Measurements from ENCODE around the gene HOXD1.

Gene HOXD1

GRCh38 chr2:176140513-176141317, 47.8 kb upstream of the HOXD1 start:
- no peak overlapping the region for H3K27ac ChIP-seq (ENCODE audit: low read depth, low read length)
- no peak overlapping the region for H3K4me3 ChIP-seq (ENCODE audit: insufficient read depth, low read length, poor library complexity, severe bottlenecking)
- H3K79me2 ChIP-seq (ENCODE audit: insufficient read depth, low read length) = no peaks in the 10 kb centered on the region
- no peaks in the 10 kb centered on the region for H3K9me2 ChIP-seq (replicated peaks; ENCODE audit: insufficient read depth, low read length)
- H3K4me2 ChIP-seq (ENCODE audit: low read depth, low read length, poor library complexity, severe bottlenecking) = no peak overlapping the region
- H3K9ac ChIP-seq (ENCODE audit: low read length) = no peak overlapping the region
- H3K9me3 ChIP-seq (ENCODE audit: insufficient read depth, low read length) = no peaks in the 10 kb centered on the region
- no peaks in the 10 kb centered on the region for H3K36me3 ChIP-seq (ENCODE audit: low read length)
- no peaks in the 10 kb centered on the region for H4K20me1 ChIP-seq (ENCODE audit: low read depth, low read length)
- no peak overlapping the region for H2AFZ ChIP-seq (ENCODE audit: low read depth, low read length, severe bottlenecking)
- H3F3A ChIP-seq (ENCODE audit: insufficient read depth) = no peaks in the 10 kb centered on the region
- peak; percentile 39 for TF ChIP-seq CTCF (IDR thresholded peaks at IDR 0.05; ENCODE audit: insufficient read depth, low read length, poor library complexity, severe bottlenecking)
- TF ChIP-seq EZH2phosphoT487 (conservative IDR thresholded peaks at IDR 0.05; ENCODE audit: low read length) = no peak
- H3K27me3 ChIP-seq (ENCODE audit: low read length) = no peaks in the 10 kb centered on the region

- no peaks in the 10 kb centered on the region for H3K36me3 ChIP-seq (ENCODE audit: low read length)
- H3K4me3 ChIP-seq (ENCODE audit: insufficient read depth, low read length, poor library complexity, severe bottlenecking) = no peak overlapping the region
- H3K27me3 ChIP-seq (ENCODE audit: low read length) = no peaks in the 10 kb centered on the region
- no peaks in the 10 kb centered on the region for H3F3A ChIP-seq (ENCODE audit: insufficient read depth)
- H3K9ac ChIP-seq (ENCODE audit: low read length) = no peak overlapping the region
- H3K9me3 ChIP-seq (ENCODE audit: insufficient read depth, low read length) = no peaks in the 10 kb centered on the region
- no peaks in the 10 kb centered on the region for H3K79me2 ChIP-seq (ENCODE audit: insufficient read depth, low read length)
- no peak overlapping the region for H3K27ac ChIP-seq (ENCODE audit: low read depth, low read length)
- no peak overlapping the region for H2AFZ ChIP-seq (ENCODE audit: low read depth, low read length, severe bottlenecking)
- no peaks in the 10 kb centered on the region for H3K9me2 ChIP-seq (replicated peaks; ENCODE audit: insufficient read depth, low read length)
- TF ChIP-seq EZH2phosphoT487 (conservative IDR thresholded peaks at IDR 0.05; ENCODE audit: low read length) (no peak), CTCF (IDR thresholded peaks at IDR 0.05; ENCODE audit: insufficient read depth, low read length, poor library complexity, severe bottlenecking) (no peak)
- H4K20me1 ChIP-seq (ENCODE audit: low read depth, low read length) = no peaks in the 10 kb centered on the region
- H3K4me2 ChIP-seq (ENCODE audit: low read depth, low read length, poor library complexity, severe bottlenecking) = no peak overlapping the region
Observed at GRCh38 chr2:176142281-176142680, 46.2 kb upstream of the HOXD1 start.

- Histone ChIP-seq H3K4me2 (ENCODE audit: low read depth, low read length, poor library complexity, severe bottlenecking) (no peak overlapping the region), H2AFZ (ENCODE audit: low read depth, low read length, severe bottlenecking) (no peak overlapping the region), H3K27me3 (ENCODE audit: low read length) (no peaks in the 10 kb centered on the region), H4K20me1 (ENCODE audit: low read depth, low read length) (no peaks in the 10 kb centered on the region), H3K9me2 (replicated peaks; ENCODE audit: insufficient read depth, low read length) (no peaks in the 10 kb centered on the region), H3K79me2 (ENCODE audit: insufficient read depth, low read length) (no peaks in the 10 kb centered on the region), H3K9ac (ENCODE audit: low read length) (no peak overlapping the region), H3F3A (ENCODE audit: insufficient read depth) (no peaks in the 10 kb centered on the region), H3K27ac (ENCODE audit: low read depth, low read length) (no peak overlapping the region), H3K9me3 (ENCODE audit: insufficient read depth, low read length) (no peaks in the 10 kb centered on the region), H3K36me3 (ENCODE audit: low read length) (no peaks in the 10 kb centered on the region), H3K4me3 (ENCODE audit: insufficient read depth, low read length, poor library complexity, severe bottlenecking) (no peak overlapping the region)
- TF ChIP-seq CTCF (IDR thresholded peaks at IDR 0.05; ENCODE audit: insufficient read depth, low read length, poor library complexity, severe bottlenecking) (no peak), EZH2phosphoT487 (conservative IDR thresholded peaks at IDR 0.05; ENCODE audit: low read length) (no peak)
Observed at GRCh38 chr2:176145085-176145969, 43.1 kb upstream of the HOXD1 start.

All from SU-DHL-6 (cell line).